SHP77 treated with DMSO at 0.1 percent for 48 hours (cell line): Measurements from ENCODE around the gene PHETA1.

Experiments
- DNase-seq: peaks from one replicate; lab custom pipeline; 2025; lab: John Stamatoyannopoulos, UW

PHETA1 gene

GRCh38 chr12:111320258-111321050, 48.4 kb downstream of the PHETA1 start:
- no peak for DNase-seq

- no peak for DNase-seq
Measured at GRCh38 chr12:111319600-111320257, 49.2 kb downstream of the PHETA1 start.

- no peak for DNase-seq
Measured at GRCh38 chr12:111318450-111318849, 50.4 kb downstream of the PHETA1 start.

- DNase-seq: no peak
Measured at GRCh38 chr12:111316671-111317070, 52.2 kb downstream of the PHETA1 start.

- DNase-seq: no peak
Measured at GRCh38 chr12:111314953-111315539, 53.8 kb downstream of the PHETA1 start.

GRCh38 chr12:111313833-111314259, 55.0 kb downstream of the PHETA1 start:
- no peak for DNase-seq

- DNase-seq: no peak
Measured at GRCh38 chr12:111312708-111313107, 56.2 kb downstream of the PHETA1 start.

- no peak for DNase-seq
Measured at GRCh38 chr12:111312016-111312415, 56.9 kb downstream of the PHETA1 start.

GRCh38 chr12:111311011-111311410, 57.9 kb downstream of the PHETA1 start:
- no peak for DNase-seq
